ENCODE data around the gene LRP1-AS.

The LRP1-AS gene

GRCh38 chr12:57182918-57183575 is 35.6 kb upstream of the LRP1-AS start:
- Mint-ChIP-seq H3K36me3 (ENCODE audit: low read depth) (peaks cover 49% of the 10 kb centered on the region), H3K27ac (peak overlapping the region; percentile 55), H3K9me3 (no peaks in the 10 kb centered on the region), H3K4me3 (no peak overlapping the region), H3K4me1 (peaks cover 20% of the 10 kb centered on the region), H3K27me3 (ENCODE audit: low read depth, poor library complexity) (peaks cover 5% of the 10 kb centered on the region)
- peak; percentile 86 for DNase-seq
- peak; percentile 81 for TF ChIP-seq CTCF (IDR thresholded peaks at IDR 0.05)

- H3K4me1 Mint-ChIP-seq, result peaks cover 22% of the 10 kb centered on the region
- peaks cover 5% of the 10 kb centered on the region for H3K27me3 Mint-ChIP-seq (ENCODE audit: low read depth, poor library complexity)
- peaks cover 48% of the 10 kb centered on the region for H3K36me3 Mint-ChIP-seq (ENCODE audit: low read depth)
- TF ChIP-seq CTCF (IDR thresholded peaks at IDR 0.05), result no peak
- no peak overlapping the region for H3K27ac Mint-ChIP-seq
- H3K9me3 Mint-ChIP-seq, result no peaks in the 10 kb centered on the region
- DNase-seq, result no peak
- H3K4me3 Mint-ChIP-seq, result no peak overlapping the region
These were observed 34.2 kb upstream of the LRP1-AS start for GRCh38 chr12:57181561-57182155.

GRCh38 chr12:57181072-57181471 is 33.7 kb upstream of the LRP1-AS start:
- DNase-seq, result no peak
- TF ChIP-seq CTCF (IDR thresholded peaks at IDR 0.05), result no peak
- H3K9me3 Mint-ChIP-seq, result no peaks in the 10 kb centered on the region
- H3K27ac Mint-ChIP-seq, result no peak overlapping the region
- H3K27me3 Mint-ChIP-seq (ENCODE audit: low read depth, poor library complexity), result peaks cover 5% of the 10 kb centered on the region
- H3K4me3 Mint-ChIP-seq, result no peak overlapping the region
- peaks cover 22% of the 10 kb centered on the region for H3K4me1 Mint-ChIP-seq
- H3K36me3 Mint-ChIP-seq (ENCODE audit: low read depth), result peaks cover 49% of the 10 kb centered on the region

- Mint-ChIP-seq H3K27me3 (ENCODE audit: low read depth, poor library complexity) (peaks cover 5% of the 10 kb centered on the region), H3K4me3 (no peak overlapping the region), H3K36me3 (ENCODE audit: low read depth) (peaks cover 48% of the 10 kb centered on the region), H3K4me1 (peaks cover 22% of the 10 kb centered on the region), H3K9me3 (no peaks in the 10 kb centered on the region), H3K27ac (no peak overlapping the region)
- no peak for TF ChIP-seq CTCF (IDR thresholded peaks at IDR 0.05)
- DNase-seq, result no peak
These were observed 33.0 kb upstream of the LRP1-AS start for GRCh38 chr12:57180321-57180989.

GRCh38 chr12:57179331-57180086 is 32.1 kb upstream of the LRP1-AS start:
- Mint-ChIP-seq H3K9me3 (no peaks in the 10 kb centered on the region), H3K27me3 (ENCODE audit: low read depth, poor library complexity) (peaks cover 5% of the 10 kb centered on the region), H3K4me1 (peaks cover 22% of the 10 kb centered on the region), H3K27ac (peak overlapping the region; percentile 72), H3K4me3 (no peak overlapping the region), H3K36me3 (ENCODE audit: low read depth) (peaks cover 42% of the 10 kb centered on the region)
- no peak for TF ChIP-seq CTCF (IDR thresholded peaks at IDR 0.05)
- DNase-seq, result no peak
